NCI-H2171 (cell line): ENCODE measurements around the gene VEGFC.
A peak's percentile ranks its signal among the peaks of the same experiment; 100 is the strongest.

Source experiments
- DNase-seq: peaks from one replicate; lab custom pipeline; 2025; lab: John Stamatoyannopoulos, UW

Gene VEGFC, protein sequence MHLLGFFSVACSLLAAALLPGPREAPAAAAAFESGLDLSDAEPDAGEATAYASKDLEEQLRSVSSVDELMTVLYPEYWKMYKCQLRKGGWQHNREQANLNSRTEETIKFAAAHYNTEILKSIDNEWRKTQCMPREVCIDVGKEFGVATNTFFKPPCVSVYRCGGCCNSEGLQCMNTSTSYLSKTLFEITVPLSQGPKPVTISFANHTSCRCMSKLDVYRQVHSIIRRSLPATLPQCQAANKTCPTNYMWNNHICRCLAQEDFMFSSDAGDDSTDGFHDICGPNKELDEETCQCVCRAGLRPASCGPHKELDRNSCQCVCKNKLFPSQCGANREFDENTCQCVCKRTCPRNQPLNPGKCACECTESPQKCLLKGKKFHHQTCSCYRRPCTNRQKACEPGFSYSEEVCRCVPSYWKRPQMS

DNA sequence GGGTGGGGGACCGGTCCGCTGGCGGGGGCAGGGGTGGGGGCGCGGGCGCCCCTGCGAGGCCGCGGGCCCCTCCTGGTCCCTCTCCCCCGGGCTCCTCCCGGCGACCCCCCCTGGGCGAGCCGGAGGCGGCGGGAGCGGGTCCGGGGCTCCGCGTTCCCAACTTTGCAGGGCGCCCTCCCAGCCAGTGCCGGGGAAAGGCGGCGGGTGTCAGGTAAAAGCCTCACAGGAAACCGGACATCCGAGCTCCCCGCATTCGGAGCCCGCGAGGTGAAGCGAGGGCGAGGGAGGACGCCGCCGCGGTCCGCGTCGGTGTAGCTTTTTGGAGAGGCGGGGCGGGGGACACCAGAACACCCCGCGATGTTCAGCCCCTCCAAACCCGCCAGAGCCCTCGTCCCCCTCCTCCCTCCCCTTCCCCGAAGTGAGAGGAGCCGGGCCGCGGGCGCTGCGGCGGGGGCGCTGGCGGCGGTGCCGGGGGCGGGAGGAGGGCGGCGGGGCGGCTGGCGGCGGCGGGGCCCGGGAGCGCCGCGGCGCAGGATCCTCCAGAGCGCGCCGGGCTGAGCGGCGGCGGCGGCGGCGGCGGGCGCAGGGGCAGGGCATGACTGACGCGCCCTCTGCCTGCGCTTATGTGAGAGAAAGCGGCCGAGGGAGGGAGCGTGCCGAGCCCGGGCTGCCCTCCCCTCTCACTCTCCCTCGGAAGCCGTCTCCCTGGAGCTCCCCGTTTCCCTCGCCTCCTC is at the start of gene VEGFC:
Gene VEGFC, minus strand, starts transcription at position 597 of the 734 bp plus-strand sequence. CDS start 611 bp downstream, outside the sequence.
- DNase-seq, result peak; percentile 0

DNA sequence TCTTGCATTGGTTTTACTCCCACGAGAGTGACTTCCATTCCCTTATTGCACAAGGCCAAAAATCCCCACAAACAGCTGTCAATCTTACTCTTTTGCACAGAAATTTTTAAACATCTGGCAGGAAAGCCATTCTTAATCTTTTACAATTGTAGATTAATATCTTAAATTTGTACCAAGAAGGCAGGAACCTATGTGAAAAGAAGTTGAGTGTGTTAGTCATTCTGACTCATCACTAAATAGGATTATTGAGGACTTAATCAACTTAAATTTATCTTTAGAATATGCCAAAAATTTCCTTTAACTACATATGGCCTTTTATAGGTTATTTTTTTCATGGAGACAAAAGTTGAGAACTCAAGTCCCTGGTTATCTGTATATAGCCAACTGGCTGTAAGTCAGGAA is 49.0 kb upstream of the VEGFC start:
- DNase-seq, result no peak

DNA sequence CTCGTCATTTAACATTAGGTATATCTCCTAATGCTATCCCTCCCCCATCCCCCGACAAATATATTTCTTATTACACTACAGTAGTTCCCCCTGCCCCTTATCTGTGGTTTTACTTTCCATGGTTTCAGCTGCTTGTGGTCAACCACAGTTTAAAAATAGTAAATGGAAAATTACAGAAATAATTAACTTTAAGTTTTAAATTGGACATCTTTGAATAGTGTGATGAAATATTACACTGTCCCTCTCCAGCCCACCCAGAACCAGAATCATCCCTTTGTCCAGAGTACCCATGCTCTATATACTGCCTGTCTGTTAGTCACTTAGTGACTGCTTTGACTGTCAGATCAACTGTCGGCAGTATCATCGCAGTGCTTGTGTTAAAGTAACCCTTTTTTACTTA is 47.4 kb upstream of the VEGFC start:
- DNase-seq, result no peak

DNA sequence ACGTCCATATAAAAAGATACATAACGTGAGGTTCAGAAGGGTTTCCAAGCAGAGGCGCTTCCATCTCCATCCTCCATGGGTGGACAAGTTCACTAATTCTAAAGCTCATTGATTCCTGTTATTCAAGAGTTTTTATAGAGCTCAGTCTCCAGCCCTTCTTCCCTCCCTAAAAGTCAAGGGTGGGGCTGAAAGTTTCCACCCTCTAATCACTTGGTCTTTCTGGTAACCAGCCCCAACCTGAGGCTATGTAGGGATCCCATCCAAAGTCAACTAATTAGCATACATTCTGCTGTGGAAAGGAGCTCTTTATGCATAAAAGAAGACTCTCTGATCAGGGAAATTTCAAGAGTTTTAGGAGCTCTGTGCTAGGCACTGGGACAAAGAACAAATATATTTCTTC is 46.9 kb upstream of the VEGFC start:
- no peak for DNase-seq

DNA sequence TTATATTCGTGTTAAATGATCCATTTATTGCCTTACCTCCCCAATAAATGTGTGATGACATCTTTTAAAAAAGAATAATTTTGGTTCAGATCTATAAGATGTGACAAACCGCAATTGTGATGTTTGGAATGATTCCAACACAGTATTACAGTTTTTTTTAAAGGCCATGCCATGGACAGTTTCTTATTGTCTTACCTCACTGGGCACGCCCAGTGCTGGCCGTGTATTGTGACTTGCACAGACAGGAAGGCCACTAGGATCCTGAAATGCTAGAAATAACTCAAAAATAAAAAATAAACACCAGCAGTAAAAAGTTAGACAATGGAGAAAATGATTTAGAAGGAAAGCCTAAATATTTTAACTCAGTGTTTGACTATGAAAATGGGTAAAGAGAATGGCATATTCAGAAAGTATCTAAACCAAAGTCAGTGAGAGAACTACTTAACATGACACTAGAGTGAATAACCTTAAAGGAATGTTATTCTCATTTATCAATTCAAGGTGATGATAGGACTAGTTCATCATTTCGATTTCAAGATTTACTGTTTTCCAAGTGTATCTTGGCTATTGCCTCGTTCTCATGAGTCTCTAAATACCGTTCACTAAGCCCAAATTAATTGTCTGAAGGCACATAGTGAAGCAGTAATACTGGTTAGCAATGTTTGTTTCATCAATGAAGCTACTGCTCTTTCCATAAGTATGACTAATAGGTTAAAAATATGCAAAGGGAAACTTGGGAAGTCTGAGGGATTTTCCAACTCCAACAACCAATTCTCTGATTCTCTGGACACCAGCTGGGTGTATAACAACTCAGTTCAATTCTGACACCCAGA is 46.1 kb upstream of the VEGFC start:
- DNase-seq, result no peak

DNA sequence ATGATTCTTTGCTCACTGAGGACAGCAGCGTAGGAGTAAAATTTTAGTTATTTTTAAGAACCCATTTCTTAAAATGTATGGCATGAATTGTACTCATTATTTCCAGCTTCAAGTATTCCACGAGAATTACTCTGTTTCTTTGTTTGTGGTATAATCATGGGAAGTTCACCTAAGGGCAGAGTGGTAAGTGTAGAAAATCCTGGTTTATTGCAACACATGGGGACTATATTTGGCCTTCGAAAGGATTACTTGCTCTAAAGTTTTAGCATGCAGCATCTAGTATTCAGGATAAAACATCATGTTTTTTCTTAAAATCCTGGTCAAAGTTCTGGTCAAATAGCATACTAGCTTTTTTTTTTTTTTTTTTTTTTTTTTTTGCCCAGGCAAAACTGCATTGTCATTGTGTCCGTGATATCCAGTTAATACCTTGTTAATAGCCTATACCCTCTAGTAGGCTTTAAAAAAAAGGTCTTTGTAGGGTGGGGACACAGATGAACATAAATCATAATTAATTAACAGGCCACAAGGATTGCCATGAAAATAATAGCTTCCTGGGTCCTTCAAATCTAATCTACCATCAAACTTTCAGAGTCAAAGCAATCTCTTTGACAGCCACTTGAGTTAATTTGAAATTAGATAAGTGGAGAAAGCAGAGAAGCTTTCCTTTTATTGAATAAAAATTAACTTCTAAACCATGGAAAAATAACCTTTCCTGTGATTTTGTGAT is 44.6 kb upstream of the VEGFC start:
- no peak for DNase-seq

DNA sequence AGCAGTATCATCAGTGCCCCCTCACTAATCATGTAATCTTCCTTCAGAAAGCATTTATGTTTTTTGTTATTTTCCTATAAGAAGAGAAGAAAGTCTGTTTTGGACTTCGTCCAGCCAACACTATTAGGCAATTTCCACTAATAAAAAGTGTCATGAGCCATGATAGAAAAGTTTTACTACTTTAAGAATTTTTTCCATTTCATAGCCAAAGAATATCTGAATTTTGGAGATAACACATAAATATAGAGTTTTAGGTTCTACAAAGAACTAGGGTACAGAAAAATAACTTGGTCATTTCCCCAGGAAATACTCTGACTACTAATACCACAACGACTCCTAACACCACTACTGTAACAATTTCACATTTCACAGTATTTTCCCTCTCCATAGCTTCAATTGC is 41.8 kb upstream of the VEGFC start:
- no peak for DNase-seq

DNA sequence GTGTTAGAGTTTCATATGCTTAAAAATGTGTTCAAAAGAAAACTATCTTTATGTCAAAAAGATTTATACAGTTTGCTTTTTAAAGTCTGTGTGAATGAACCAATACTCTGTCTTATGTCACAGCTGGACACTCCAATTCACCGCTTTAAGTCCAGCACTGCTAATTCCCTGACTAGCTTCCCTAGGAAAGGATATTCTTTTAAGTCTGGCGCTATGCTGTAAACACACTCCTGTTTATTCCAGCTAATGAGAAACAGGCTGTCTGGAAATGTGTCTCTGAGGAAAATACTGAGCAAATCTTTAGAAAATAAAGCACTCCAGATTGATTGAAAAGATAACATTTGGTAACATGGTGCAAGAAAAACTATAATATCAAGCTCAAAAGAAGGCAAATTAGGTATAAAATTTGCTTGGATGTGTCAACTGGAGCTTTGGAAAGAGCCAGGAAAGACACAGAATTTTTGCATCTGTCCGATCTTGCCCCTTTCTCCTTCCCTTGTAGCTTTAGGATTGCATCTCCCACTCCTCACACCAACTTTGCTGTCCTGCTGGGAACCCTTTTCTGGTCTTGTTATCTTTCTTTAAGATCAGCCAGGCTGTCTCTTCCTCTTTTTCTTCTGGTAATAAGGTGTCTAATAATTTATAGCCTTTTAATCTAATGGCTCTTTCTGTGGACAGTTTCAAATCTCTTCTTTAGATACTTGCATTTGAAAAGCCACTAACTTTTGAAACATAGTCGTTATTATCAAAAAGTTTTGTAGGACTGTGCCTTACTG is 40.9 kb upstream of the VEGFC start:
- DNase-seq, result no peak

DNA sequence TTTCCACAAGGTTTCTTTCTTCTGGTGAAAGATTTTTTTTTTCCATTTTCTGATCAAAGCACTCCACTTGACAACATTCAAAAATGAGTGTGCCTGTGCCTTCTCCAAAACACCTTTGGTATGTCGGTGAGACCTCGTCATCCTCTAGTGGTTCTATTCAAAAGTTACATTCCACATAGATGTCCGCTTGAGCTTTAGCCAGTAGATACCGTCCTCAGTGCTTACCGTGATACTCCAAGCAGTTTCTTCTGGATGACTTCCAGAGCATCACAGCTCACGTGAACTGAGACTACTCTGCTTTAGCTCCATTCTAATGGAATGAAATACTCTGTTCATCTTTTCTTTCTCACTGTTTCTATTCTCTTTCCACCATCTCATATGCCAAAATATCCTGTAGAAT is 38.2 kb upstream of the VEGFC start:
- no peak for DNase-seq

DNA sequence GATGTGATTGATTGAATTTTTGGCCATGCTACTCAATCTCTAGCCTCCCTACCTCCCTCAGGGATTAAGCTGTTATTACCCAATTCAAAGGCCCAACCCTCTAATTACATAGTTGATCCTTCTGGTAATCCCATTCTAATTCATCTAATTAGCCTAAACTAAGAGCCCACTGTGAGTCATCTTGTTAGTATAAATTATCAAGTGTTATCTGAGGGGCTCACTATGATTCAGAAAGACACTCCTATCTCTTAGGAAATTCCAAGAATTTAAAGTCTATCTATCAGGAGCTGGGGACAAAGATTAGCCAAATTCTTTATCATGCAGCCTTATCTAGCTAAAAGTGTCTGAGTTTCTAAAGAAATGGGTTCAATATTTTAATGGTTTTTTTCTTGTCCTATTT is 32.9 kb upstream of the VEGFC start:
- DNase-seq, result no peak

DNA sequence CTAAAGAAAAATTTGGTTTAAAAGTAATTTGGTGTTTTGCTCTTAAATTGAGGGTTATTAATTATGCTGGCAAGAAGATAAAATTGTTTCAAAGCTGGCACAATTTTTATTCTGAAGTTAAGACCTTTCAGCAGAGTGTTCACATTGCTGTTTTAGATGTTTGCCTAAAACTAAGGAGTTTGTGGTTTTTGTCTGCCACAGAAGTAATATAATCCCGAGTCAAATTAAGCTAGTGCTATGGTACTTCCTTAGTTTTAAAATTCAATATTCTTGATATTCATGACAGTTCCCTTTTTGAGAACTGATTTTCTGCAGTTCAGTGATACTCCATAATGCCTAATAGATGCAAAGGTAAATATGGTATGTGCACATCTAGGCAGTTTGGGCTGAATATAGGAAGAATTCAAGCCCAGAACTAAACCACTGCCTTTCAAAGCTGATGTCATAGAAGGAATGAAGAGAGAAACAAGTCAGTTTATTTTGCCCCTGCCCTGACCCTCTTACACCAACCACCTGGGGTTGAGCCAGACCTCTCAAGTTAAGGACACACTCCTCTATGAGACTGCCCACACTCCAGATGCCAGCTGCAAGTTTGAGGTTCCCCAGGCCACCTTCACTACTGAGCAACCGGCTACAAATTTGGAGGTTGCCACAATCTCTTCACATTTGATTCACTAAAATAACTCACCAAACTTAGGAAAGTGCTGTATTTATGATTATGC is 32.1 kb upstream of the VEGFC start:
- no peak for DNase-seq

DNA sequence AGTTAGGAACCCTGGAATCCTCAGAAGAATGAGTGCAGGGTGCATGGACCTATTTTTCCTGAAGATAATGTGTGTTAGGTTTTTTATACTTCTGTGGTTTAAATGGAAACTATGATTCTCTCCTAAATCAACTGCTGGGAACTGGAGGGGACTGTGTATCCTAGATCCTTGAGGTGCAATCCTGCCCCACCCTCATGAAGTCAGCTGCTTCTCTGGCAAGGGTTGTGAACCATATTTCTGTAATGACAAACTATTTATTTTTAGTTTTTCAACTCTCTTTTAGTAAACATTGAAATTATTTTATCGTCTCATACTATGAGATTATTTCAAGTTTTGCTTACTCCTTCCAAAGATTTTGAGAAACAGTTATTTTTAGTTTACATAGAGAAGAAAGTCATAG is 25.8 kb upstream of the VEGFC start:
- DNase-seq, result no peak

DNA sequence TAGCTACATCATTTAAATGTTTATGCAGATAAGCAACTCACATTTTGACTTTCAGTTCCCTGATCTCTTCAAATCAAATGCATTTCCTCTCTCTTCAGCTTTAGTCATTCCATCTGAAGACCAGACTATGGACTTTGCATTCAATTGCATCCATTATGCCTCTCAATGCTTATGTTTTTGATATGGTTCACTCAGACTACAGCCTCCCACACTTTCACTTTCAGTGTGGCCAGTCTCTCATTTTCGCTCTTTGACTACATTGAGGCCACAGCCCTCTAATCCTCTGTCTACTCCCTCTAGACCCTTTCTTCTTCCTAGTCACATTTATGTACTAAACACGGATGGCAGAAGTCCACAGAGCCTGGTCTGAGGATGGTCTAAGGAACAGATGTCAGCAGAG is 24.5 kb upstream of the VEGFC start:
- DNase-seq, result no peak

DNA sequence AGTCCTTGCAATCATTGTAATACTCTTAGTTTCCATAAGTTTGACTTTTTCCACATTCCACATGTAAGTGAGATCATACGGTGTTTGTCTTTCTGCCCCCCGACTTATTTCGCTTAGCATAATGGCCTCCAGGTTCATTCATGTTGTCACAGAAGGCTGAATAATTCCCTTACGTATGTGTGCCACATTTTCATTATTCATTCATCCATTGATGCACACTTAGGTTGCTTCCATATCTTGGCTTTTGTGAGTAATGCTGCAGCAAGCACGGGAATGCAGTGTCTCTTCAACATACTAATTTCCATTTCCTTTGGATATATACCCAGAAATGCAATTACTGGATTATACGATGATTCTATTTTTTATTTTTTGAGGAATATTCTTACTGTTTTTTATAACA is 22.0 kb upstream of the VEGFC start:
- DNase-seq, result no peak

DNA sequence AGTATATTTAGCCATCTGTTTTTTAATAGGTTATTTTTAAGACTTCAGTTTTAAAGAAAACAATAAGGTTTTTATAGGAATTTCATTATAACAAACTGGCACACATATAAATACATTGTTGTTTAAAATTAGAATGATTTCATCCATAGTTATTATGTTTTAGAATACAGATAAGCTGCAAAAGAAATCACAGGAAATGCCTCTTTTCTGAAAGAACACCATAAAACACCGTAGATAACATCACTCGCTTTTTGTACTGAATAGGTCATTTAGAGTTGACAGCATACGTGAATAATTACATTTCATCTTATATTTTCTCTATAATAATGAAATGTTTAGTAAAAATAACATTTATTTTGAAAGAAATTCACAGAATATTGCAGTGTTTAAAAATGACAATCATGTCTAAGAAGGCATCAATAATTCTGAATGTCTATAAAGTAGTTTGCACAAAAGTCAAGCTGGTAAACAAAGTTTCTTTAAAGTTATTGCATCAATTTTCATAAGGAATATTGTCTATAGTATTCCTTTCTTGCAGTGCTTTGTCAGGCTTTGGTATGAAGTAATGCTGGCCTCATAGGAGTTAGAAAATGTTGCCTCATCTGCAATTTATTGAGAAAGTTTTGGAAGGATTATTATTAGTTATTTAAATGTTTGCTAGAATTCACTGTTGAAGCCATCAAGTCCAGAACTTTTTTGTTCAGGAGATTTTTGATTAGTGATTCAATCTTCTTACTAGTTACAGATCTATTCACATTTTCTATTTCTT is 17.9 kb upstream of the VEGFC start:
- no peak for DNase-seq

DNA sequence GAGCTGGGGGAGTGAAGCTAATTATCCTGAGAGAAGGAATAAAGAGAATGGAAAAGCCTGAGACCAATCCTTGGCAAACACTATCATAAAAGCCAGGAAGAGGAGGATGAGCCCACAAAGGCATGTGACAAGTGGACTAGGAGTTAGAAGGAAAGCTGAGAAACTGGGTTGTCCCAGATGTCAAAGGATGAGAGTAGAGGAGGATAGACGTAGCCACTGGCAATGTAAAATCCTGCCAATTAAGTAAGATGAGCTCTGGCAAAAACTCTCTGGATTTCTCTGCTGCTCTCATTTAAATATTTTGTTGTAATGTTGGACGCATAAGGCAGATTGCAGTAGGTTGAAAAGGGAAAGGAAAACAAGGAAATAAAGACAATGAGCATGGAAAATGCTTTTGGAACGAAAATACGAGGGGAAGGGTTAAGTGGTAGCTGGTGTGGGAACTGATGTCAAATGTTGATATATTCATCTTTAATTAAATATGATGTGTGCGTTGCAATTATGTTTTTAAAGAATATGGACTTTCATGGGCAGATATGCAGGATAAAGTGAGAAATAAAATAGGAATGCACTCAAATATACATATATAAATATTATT is 14.2 kb upstream of the VEGFC start:
- DNase-seq, result no peak

DNA sequence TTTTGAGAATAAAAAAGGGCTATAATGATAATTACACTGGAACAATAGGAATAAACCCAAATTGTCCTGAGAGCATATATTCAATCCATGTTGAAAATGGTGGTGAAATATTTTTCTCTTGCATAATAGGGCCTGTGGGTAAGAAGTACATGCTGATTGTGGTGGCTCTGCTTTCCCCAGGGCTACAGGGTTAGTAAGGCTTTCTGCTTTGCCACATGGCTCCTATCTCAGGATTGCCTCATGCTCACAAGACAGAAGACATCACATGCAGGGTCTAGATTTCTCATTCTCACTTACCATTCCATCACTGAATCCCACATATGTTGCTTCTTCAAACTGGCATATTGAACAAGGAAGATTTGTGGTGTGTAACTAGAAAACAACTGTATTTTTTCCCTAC is 12.4 kb upstream of the VEGFC start:
- DNase-seq, result no peak

DNA sequence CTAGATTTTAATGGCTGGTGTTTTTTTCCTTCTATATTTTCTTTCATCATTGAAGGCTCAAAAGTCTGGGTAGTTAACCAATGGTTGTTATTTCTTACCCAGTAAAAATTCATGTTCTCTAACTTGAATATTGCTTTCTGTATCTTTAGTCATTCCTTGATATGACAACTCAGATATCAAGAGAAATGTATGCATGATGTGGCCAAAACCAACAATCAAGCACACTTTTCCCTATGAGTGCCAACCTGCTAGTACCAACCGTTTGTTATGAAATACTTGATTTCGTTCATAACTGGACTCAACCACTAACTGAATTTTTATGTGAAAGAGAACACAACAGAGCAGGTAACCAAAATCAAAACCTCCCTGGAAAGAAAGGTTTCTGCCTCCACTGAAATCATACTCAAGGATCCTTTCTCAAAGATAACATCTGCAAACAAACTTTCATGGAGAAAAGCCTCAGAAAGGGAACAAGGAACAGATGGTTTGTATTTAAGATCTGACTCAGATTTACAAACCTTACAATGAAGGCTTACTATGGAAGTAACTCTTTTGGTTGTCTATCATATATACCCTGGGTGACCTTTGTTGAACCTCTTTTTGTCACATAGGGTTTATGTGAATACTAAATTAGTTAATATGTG is 8.3 kb upstream of the VEGFC start:
- no peak for DNase-seq

DNA sequence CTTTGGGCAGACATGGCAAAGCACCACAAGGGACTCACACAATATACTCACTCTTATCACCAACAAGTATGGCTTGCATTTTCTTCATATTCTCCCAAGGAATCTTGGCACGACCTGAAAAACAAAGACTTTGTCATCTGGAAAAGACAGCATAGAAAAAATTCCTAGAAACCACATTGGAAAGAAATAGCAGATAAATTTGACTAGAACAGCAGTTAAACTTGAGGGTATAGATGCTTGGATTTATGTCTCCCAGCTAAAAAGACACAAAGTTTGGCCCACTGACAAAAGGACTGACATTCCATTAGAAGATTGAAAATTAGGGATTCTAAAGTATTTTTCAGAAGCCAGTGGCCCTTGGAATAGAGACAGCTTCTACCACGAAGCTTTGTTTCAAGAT is 6.9 kb upstream of the VEGFC start:
- no peak for DNase-seq
